Measurements from ENCODE around the gene KRT7.

DNA sequence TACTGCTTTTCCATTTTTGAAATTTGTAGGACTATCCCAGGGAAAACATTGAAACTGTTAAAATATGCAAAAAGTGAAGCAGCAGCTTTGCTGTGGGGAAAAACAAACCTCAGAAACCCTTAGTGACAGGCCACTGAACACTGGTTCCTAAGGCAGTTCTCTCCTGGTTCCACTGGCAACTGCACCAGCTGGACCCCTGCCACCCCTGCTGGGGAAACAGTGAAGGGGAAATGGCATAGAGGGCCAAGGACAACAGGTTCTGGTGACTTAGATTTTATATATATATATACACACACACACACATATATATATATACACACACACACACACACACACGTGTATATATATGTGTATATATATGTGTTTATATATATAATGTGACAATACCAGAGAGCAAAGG is 16.2 kb upstream of the KRT7 start:
- TF ChIP-seq CTCF (IDR thresholded peaks at IDR 0.05), result no peak
- TF ChIP-seq POLR2A (IDR thresholded peaks at IDR 0.05), result no peak
- no peak for TF ChIP-seq POLR2AphosphoS5 (IDR thresholded peaks at IDR 0.05)

Data from gastroesophageal sphincter (tissue), 3 donors.